HG02938 (cell line): Measurements from ENCODE around the gene CTSH.
A peak's percentile ranks its signal among the peaks of the same experiment; 100 is the strongest.

Experiments
- ATAC-seq: cut with Tn5 transposase; IDR thresholded peaks from one replicate; pipeline ENCODE4 v1.9.1; 2021; ENCODE audit warnings: mild to moderate bottlenecking, moderate library complexity; ENCODE audit not compliant: unreplicated experiment

Gene CTSH

DNA sequence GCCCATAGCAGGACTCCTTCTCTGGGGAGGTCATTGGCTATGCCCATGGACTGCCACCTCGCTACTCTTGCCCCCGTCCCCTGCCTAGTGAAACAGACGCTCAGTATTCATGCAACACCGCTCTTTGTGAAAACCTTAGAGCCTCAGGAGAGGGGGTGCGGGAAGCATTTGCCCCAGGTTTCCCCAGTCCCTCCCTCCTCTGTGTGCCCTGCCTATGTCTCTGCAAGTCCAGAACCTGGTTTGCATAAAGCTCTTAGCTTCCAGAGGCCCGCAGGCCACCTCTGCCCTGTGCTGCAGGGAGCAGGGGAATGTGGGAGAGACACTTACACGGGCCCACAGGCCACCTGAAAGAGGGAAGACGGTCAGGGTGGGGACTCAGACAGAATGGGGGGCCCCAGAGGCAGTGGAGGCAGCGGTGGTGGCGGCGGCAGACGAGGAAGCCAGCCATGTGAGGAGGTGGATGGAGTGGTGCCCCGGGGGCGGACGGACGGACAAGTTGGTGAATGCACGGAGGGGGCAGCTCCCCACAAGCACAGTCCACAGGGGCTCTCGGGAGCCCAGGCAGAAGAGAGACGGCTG lies 33.8 kb upstream of the CTSH start:
- no peak for ATAC-seq

DNA sequence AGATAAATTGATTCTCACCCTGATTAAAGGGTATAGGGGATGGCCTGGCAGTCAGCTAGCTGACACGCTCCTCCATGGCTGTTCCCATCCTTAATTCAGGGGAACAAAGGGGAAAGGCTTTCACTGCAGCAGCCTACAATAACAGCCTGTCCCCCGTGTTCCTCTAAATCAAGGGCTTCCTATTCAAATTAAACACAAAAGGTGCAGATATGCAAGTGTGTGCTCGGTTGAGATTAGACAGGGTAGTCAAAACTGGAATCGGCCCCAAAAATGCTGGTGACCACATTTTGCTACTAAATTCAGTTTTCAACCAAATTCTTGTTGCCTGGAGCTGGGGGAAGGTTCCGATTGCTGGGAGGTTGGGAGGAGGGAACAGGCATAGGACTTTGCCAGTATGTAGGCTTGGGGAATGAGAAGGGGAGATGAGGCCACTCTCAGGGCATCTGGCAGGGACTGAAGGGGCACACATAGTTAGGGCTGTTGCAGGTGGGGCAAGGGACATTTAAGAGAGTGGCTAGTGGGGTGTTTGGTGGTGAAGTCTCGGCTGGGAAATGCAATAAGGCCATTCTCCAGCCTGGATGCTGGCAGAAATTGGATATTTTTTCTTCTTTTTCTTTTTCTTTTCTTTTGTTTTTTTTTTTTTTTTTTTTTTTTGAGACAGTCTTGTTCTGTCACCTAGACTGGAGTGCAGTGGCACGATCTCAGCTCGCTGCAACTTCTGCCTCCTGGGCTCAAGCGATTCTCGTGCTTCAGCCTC lies 32.9 kb upstream of the CTSH start:
- ATAC-seq, result peak; percentile 28

DNA sequence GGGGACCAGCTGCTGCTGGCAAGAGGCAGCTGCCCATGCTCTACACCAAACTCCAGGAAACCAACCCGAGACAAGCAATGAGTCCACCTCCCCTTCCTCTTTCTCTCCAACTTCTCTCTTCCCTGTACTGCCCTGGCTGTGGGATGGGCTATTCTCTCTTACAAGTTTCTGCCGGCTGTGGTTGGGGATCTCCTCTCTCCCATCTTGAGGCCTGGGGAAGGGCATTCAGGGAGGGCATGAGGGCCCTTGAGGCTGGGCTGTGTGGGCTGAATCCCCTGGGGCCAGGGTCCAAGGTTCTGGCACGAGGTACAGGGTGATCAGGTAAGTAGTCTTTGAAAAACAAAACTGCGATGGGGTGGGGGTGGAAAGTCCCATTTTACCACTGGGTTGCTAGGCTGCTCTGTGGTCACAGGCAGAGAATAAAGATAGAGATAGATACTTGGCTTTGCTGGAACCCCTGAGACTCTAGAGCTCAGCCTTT lies 32.3 kb upstream of the CTSH start:
- ATAC-seq, result peak; percentile 75

DNA sequence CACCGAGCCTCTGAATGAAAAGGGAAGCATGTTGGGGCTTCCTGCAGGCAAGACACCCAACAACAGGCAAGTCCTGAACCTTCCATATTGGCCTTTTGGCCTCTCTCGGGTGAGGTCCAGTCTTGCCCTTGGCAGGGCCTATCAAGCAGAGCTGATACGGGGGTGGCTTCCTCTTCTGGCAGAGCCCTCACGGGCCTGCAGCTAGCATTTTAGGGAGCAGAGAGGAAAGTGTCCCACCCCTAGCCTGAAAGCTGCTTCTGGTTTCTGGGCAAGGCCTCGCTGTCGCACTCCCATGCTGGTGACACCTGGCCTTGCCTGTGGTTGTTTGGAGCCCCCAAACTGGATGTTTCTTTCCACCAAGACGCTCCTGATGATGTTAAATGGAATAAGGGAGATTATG lies 31.8 kb upstream of the CTSH start:
- no peak for ATAC-seq

DNA sequence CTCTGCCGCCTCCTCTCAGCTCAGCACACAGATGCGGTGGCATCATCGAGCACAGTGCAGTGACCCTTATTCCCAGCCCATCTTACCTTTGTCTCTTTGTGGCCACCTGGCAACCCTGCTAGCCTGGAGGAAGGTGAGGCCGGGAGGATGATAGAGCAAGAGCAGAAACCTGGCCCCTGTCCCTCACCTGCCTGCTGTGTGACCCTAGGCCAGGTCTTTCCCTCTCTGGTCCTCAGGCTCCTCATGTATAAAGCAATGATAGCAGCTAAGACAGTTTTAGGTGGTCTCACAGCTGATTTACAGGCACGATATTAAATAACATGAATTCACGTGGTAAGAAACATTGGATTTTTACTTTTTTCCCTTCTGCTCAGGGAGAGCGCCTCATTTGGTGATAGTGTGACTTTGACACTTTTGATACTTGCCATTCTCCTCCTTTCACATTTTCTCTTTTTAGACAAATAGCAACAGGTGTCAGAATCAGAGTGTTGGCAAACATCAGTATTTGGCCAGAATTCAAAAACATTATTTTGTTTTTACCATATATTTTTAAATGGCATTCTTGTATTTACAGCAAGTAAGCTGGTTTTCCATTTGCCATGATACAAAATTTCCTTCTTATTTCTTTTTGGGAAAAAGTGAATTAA lies 29.5 kb upstream of the CTSH start:
- no peak for ATAC-seq

DNA sequence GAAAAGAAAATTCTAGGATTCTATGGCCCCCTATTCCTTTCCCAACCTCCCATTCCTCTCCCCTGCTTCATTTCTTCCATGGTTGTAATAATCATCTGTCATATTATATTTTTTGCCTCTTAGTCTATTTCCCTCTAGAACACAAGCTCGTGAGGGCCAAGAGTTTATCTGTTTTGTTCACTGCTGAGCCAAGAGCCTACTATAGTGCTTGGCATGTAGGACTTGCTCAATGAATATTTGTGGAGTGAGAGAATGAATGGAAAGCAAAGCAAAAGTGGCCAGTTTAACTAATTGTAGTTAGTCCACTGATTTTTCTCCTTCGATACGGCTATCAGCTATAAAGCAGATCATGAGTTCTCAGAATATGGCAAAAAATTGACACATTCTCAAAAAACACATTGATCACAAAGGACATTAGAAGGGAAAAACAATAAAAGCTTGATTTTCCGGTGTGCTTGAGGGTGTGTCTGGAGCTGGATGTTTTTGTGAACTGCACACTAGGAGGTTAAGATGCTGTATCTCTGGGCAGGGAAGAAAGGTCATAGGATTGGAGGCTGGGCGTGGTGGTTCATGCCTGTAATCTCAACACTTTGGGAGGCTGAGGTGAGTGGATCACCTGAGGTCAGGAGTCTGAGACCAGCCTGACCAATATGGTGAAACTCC lies 25.0 kb upstream of the CTSH start:
- no peak for ATAC-seq

DNA sequence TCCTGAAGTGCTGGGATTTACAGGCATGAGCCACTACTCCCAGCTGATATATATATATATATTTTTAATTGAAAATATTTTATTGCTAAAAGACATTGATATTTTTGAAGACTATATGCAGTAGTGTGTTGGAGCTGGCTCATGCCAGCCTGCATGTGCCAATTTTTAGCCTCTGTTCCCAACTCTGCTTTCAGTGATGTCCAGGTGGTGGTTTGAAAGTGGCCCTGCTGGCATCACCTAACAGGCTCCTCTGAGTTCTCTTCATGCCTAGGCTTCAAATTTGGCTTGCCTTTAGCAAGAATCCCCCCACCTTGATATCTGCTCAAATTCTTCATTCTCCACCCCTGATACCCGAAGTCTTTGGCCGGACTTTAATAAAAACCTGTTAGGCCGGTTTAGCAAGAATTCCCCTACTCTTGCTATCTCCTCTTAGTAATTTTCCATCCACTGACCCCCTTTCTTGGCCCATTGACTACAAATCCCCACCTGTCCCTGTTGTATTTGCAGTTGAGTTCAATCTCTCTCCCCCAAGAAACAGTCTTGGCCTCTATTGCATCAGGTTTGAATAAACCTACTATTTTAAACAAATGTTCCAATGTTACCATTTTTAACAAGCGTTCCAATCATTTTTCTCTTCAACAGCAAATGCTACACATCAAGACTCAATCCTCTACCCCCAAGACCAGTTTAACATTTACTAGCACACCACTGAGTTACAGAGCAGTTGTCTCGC lies 23.9 kb upstream of the CTSH start:
- no peak for ATAC-seq

DNA sequence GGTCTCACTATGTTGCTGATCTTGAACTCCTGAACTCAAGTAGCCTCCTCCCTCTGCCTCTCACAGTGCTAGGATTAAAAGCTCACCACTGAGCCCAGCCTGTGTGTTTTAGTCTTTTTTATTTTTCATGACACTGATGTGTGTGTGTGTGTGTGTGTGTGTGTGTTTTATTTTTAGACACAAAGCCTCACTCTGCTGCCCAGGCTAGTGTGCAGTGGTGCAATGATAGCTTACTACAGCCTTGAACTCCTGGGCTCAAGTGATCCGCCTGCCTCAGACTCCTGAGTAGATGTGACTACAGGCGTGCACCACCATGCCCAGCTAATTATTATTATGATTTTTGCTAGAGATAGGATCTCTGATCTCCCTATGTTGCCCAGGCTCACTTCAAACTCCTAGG lies 23.3 kb upstream of the CTSH start:
- ATAC-seq, result no peak

DNA sequence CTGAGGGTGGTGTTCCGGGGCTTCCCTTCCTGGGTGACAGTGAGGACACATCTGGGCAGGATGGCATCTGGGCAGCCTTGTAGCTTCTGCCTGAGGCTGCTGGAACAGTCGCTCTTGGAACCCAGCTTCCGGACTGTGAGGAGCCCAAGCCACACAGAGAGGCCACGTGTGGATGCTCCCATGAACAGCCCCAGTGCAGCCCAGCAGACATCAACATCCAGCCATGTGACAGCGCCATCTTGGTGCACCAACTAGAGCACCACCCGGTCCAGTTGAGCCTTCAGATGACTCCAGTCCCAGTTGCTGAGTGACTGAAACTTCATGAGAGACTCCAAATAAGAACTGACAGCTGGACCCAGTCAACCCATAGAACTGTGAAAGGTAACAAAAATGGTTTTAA lies 15.5 kb upstream of the CTSH start:
- no peak for ATAC-seq

DNA sequence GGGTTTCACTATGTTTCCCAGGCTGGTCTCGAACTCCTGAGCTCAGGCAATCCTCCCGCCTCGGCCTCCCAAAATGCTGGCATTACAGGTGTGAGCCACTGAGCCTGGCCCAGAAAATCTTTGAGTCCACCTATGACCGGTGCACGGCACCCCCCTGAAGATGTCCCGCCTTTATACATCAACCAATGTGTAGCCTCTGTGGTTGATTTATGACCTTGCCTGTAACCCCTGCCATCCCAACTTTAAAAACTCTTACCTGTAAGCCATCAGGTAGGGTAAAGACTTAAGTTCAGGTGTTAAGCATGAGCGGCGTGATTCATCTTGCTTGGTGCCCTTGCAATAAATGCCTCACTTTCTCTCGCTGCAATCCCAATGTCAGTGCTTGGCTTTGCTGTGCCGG lies 14.5 kb upstream of the CTSH start:
- no peak for ATAC-seq

DNA sequence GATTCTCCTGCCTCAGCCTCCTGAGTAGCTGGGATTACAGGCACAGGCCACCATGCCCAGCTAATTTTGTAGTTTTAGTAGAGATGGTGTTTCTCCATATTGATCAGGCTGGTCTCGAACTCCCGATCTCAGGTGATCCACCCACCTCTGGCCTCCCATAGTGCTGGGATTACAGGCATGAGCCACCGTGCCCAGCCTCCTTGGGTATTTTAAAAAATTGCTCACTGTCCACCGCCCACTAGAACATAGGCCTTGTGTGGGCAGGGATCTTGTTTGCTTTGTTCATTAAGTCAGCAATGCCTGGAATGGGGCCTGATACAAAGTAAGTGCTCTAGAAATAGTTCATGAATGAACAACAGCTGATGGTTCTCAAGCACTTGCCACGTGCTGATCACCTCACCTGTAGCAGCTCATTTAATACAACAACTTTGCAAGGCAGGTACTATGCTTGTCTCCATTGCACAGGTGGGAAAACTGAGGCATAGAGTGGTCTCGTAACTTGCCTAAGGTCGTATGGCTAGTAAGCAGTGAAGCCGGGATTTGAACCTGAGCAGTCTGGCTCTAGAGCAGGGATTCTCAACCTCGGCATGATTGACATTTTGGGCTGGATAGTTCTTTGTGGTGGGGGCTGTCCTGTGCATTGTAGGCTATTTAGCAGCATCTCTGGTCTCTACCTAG lies 12.7 kb upstream of the CTSH start:
- no peak for ATAC-seq

DNA sequence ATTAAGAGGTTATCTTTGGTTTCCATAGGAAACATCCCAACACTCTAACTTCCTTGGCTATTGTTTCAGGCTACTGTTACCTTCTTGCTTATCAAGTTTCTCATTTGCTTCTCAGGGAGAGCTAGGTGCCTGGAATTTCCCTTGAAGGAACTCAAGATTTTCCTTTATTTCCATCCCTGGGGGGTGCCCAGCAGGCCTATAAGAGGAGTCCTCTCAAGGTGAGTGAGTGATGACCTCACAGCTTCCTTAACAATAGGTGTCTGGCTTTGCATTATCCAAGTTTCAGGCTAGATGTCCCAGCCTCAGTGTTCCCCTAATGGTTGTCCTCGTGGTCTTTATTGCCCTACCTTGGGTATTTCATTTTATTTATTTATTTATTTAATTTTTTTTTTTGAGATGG lies 12.1 kb upstream of the CTSH start:
- no peak for ATAC-seq

DNA sequence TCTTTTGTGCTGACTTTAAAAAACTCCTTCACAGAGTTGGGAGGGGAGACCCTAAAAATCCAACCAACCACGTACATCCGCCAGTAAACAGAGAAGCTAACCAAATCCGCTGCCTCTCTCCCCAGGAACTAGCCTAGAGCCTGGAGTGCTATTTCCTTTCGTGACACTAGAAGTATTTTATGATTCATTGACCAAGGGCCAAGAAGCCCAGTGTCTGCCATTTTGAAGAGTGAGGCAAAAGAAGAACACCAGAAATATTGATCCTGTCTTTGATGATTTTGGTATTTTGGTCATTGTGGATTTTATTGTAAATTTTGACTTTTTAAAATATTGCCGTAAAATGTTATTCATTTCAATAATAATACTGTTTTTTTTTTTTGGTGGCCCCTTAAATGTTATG lies 10.5 kb upstream of the CTSH start:
- no peak for ATAC-seq

DNA sequence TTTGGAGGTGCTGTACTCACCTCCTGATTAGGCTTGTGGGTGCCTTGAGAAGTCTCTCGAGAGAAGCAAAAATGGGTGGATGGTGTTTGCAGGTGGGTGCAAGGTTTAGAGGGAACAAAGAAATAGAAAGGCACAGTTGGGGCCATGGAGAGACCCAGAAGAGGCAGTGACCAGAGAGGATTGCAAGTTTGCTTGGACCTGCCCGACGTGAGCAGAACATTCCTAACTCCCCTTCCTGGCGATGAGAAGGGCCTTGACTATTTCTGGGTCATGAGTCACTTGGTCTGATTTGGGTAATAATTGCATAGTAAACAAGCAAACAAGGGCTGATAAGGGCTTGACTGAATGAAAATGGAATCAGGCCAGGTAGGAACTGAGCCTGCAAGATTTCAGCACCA lies 7.0 kb upstream of the CTSH start:
- no peak for ATAC-seq

DNA sequence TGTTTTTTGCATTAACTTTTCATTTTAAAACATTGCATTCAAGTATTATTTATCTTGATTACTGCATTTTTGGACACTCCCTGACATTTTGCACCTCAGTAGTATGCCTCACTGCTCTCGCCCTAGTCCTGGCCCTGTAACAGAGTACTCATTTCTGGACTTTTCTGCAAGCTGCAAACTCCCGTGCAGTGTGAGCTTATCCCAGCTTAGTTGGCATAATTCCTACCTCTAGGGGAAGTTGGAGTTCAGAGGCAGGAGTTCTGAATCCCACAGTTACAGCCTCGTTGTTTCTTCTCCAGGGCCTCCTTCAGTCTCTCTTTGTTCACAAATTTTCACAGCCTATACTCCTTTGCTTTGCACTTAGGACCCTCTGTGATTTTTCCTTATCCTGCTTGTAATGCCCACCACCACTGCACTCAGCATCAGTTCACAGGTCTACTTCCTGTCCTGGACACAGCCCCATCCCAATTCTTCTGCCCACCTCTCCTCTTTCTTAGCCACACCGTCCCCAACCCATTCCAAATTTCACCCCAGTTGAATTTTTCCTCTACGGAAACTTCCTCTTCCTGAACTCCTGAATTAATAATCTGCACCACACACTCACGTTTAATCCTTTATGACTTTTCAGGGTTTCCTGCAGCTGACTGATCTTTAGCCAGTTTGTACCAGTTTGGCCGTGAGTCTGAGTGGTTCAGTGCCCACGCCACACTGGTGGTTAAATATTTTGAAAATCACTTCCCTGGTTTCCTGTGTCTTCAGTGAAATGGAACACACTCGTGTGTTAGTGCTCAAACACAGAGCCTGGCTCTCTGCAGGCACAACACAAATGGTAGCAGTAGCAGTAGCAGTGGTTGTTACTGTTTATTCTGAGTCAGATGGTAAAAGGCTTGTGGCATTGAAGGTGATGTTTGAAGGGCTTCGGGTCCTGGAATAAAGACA lies 6.3 kb upstream of the CTSH start:
- ATAC-seq, result no peak

DNA sequence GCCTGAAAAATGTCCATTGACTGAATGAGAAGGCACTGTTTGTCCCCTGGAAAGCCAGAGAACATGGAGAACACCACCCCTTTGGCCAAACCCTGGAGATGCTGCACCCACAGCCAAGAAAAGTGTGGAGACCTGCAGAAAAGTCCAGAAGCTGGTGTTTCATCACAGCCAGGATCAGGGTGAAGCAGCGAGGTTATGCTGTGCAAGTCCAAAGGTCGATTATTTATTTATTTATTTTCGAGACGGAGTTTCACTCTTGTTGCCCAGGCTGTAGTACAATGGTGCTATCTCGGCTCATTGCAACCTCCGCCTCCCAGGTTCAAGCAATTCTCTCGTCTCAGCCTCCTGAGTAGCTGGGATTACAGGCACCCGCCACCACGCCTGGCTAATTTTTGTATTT lies 5.5 kb upstream of the CTSH start:
- no peak for ATAC-seq

DNA sequence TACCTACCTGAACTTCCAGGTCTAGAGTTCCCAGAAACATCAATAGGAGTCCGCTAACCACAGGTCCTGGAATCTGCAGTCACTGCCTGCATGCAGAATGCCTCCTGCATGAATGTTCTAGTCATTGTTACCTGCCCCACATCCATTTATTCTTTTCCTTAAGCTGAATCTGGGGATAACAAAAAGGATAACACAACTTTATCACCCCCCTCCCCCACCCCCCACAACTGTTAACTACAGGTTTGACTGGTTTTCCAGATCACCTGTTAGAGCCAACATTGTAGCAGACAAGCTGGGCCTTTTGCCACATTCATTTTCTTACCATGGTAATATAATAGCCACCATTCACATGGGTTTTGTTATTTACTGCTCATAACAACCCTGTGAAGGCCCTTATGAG lies 4.6 kb upstream of the CTSH start:
- ATAC-seq, result no peak

DNA sequence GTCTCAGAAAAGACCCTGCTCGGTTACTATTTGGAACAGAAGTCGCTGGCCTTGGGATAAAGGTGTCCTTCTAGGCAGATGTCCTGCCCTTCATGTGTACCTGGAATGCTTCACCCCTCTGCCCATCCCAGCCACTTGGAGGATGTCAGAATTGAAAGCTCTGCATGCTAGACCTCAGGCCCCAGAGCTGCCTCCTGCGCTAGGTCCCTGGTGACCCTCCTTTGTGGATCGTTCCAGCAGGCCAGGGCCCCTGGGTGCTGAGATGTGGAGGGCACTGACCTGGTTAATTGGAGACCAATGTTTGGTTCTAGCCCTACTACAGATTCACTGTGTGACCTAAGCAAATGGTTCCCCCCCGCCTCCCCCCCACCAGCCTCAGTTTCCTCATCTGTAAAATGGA lies 2.7 kb upstream of the CTSH start:
- no peak for ATAC-seq

DNA sequence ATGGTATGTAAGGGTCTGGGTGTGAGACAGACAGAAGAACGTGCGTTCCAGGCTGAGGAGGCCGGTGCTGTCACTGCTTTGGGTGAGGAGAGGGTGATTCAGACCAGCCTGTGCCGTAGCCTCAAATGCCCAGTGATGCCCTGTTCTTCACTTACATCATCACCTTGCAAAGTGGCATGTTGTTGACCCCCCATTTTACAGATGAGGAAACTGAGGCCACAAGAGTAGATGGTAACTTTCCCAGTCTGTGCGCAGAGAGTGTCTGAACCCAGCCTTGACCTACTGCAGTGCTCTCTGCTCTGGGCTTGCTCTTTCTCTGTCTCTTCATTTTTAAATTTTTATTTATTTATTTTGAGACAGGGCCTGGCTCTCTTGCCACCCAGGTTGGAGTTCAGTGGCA lies 1.6 kb upstream of the CTSH start:
- no peak for ATAC-seq
